ENCODE results near the gene KCNMB2.

The KCNMB2 gene

GRCh38 chr3:178749471-178749870 lies 213.2 kb downstream of the KCNMB2 start:
- H3K4me3 ChIP-seq (ENCODE audit: low read depth, low read length) = no peak overlapping the region
- TF ChIP-seq CTCF (IDR thresholded peaks at IDR 0.05; ENCODE audit: borderline replicate concordance, insufficient read depth, low read depth, low read length) = no peak

GRCh38 chr3:178750639-178751300 lies 214.5 kb downstream of the KCNMB2 start:
- no peak for TF ChIP-seq CTCF (IDR thresholded peaks at IDR 0.05; ENCODE audit: borderline replicate concordance, insufficient read depth, low read depth, low read length)

GRCh38 chr3:178752843-178753242 lies 216.6 kb downstream of the KCNMB2 start:
- no peak overlapping the region for H3K4me3 ChIP-seq (ENCODE audit: low read depth, low read length)
- no peak for TF ChIP-seq CTCF (IDR thresholded peaks at IDR 0.05; ENCODE audit: borderline replicate concordance, insufficient read depth, low read depth, low read length)

More at GRCh38 chr3:178750639-178751300, 214.5 kb downstream of the KCNMB2 start:
- no peak overlapping the region for H3K4me3 ChIP-seq (ENCODE audit: low read depth, low read length)

GRCh38 chr3:178754852-178755510 lies 218.7 kb downstream of the KCNMB2 start:
- no peak for TF ChIP-seq CTCF (IDR thresholded peaks at IDR 0.05; ENCODE audit: borderline replicate concordance, insufficient read depth, low read depth, low read length)
- no peak overlapping the region for H3K4me3 ChIP-seq (ENCODE audit: low read depth, low read length)

- no peak overlapping the region for H3K4me3 ChIP-seq (ENCODE audit: low read depth, low read length)
- TF ChIP-seq CTCF (IDR thresholded peaks at IDR 0.05; ENCODE audit: borderline replicate concordance, insufficient read depth, low read depth, low read length) = no peak
Observed at GRCh38 chr3:178761024-178761423, 224.8 kb downstream of the KCNMB2 start.

- H3K4me3 ChIP-seq (ENCODE audit: low read depth, low read length) = no peak overlapping the region
- TF ChIP-seq CTCF (IDR thresholded peaks at IDR 0.05; ENCODE audit: borderline replicate concordance, insufficient read depth, low read depth, low read length) = no peak
Observed at GRCh38 chr3:178761461-178761860, 225.2 kb downstream of the KCNMB2 start.

GRCh38 chr3:178762385-178762784 lies 226.1 kb downstream of the KCNMB2 start:
- H3K4me3 ChIP-seq (ENCODE audit: low read depth, low read length) = no peak overlapping the region
- TF ChIP-seq CTCF (IDR thresholded peaks at IDR 0.05; ENCODE audit: borderline replicate concordance, insufficient read depth, low read depth, low read length) = no peak
